Effector memory CD8-positive, alpha-beta T cell (primary cell): Measurements from ENCODE around the gene TP63.
"Not testable (repeated sequence)": the region's sequence is repeated elsewhere in the genome, so short reads cannot be mapped to it uniquely, and the experiment has no call there.

Experiments used
- ATAC-seq: fragments of 150-1000 bp; cut with Tn5 transposase; replicated peaks from 2 replicates; pipeline ENCODE4 v1.10.0; 2021; ENCODE audit warnings: mild to moderate bottlenecking, moderate library complexity
- DNase-seq, 3 experiments: peaks; one replicate each; pipeline ENCODE4 v3.0.0; 2021
- H3K27ac Mint-ChIP-seq, 2 donors: one replicate each; pipeline ENCODE4 v1.8.0; 2022; ENCODE audit warnings: mild to moderate bottlenecking in 2 of 2, mixed read lengths in 2 of 2, moderate library complexity in 2 of 2
- H3K27me3 Mint-ChIP-seq, 2 donors: one replicate each; pipeline ENCODE4 v1.8.0; 2022; ENCODE audit warnings: mixed read lengths in 2 of 2
- H3K36me3 Mint-ChIP-seq: one replicate; pipeline ENCODE4 v1.8.0; 2022; ENCODE audit warnings: mild to moderate bottlenecking, moderate library complexity, mixed read lengths; ENCODE audit not compliant: insufficient read depth
- H3K4me1 Mint-ChIP-seq, 2 donors: one replicate each; pipeline ENCODE4 v1.8.0; 2022; ENCODE audit warnings: low read depth in 2 of 2, mixed read lengths in 2 of 2
- H3K4me3 Mint-ChIP-seq, 2 donors: one replicate each; pipeline ENCODE4 v1.8.0; 2022; ENCODE audit warnings: mild to moderate bottlenecking in 2 of 2, mixed read lengths in 2 of 2, moderate library complexity in 2 of 2
- H3K9me3 Mint-ChIP-seq, 2 donors: one replicate each; pipeline ENCODE4 v1.8.0; 2022; ENCODE audit warnings: mixed read lengths in 2 of 2

Gene TP63

GRCh38 chr3:189632242-189632641 is 1.1 kb downstream of the TP63 start:
- no peaks in the 10 kb centered on the region for H3K9me3 Mint-ChIP-seq
- H3K4me3 Mint-ChIP-seq = no peak overlapping the region
- ATAC-seq = no peak
- DNase-seq = no peak
- H3K27me3 Mint-ChIP-seq = no peaks in the 10 kb centered on the region
- peaks cover 11 to 12% of the 10 kb centered on the region in 2 donors for H3K4me1 Mint-ChIP-seq
- H3K36me3 Mint-ChIP-seq = no peaks in the 10 kb centered on the region
- no peak overlapping the region for H3K27ac Mint-ChIP-seq

- Mint-ChIP-seq H3K4me1 (peaks cover 8 to 12% of the 10 kb centered on the region in 2 donors), H3K9me3 (no peaks in the 10 kb centered on the region), H3K27ac (no peak overlapping the region), H3K36me3 (no peaks in the 10 kb centered on the region), H3K4me3 (no peak overlapping the region), H3K27me3 (no peaks in the 10 kb centered on the region)
- ATAC-seq = no peak
- DNase-seq = no peak
These were observed 4.2 kb downstream of the TP63 start for GRCh38 chr3:189635339-189635738.

- H3K27ac Mint-ChIP-seq = no peak overlapping the region
- DNase-seq (no peak), ATAC-seq (no peak)
- H3K9me3 Mint-ChIP-seq = no peaks in the 10 kb centered on the region
- H3K4me1 Mint-ChIP-seq = peaks cover 5 to 7% of the 10 kb centered on the region in 2 donors
- no peak overlapping the region for H3K4me3 Mint-ChIP-seq
- no peaks in the 10 kb centered on the region for H3K36me3 Mint-ChIP-seq
- H3K27me3 Mint-ChIP-seq = no peaks in the 10 kb centered on the region
These were observed 4.9 kb downstream of the TP63 start for GRCh38 chr3:189636048-189636447.

GRCh38 chr3:189637750-189638149 is 6.6 kb downstream of the TP63 start:
- Mint-ChIP-seq H3K4me1 (no peaks in the 10 kb centered on the region), H3K27me3 (no peaks in the 10 kb centered on the region), H3K4me3 (no peak overlapping the region), H3K27ac (no peak overlapping the region), H3K36me3 (no peaks in the 10 kb centered on the region), H3K9me3 (no peaks in the 10 kb centered on the region)
- no peak for DNase-seq
- ATAC-seq = no peak

- Mint-ChIP-seq H3K27me3 (no peaks in the 10 kb centered on the region), H3K27ac (no peak overlapping the region), H3K9me3 (no peaks in the 10 kb centered on the region), H3K4me1 (no peaks in the 10 kb centered on the region), H3K36me3 (no peaks in the 10 kb centered on the region), H3K4me3 (no peak overlapping the region)
- DNase-seq (no peak), ATAC-seq (no peak)
These were observed 7.3 kb downstream of the TP63 start for GRCh38 chr3:189638276-189639031.

- ATAC-seq (peak; percentile 45), DNase-seq (no peak)
- Mint-ChIP-seq H3K36me3 (no peaks in the 10 kb centered on the region), H3K9me3 (no peaks in the 10 kb centered on the region), H3K27me3 (no peaks in the 10 kb centered on the region), H3K4me1 (no peaks in the 10 kb centered on the region), H3K4me3 (no peak overlapping the region), H3K27ac (no peak overlapping the region)
These were observed 10.6 kb downstream of the TP63 start for GRCh38 chr3:189641776-189642175.

GRCh38 chr3:189646853-189647542 is 15.8 kb downstream of the TP63 start:
- DNase-seq = no peak
- H3K4me3 Mint-ChIP-seq = no peak overlapping the region
- no peak for ATAC-seq
- H3K27ac Mint-ChIP-seq = no peak overlapping the region
- no peaks in the 10 kb centered on the region for H3K36me3 Mint-ChIP-seq
- no peaks in the 10 kb centered on the region for H3K27me3 Mint-ChIP-seq
- peaks cover 0 to 2% of the 10 kb centered on the region in 2 donors for H3K9me3 Mint-ChIP-seq
- no peaks in the 10 kb centered on the region for H3K4me1 Mint-ChIP-seq

GRCh38 chr3:189652042-189652441 is 20.9 kb downstream of the TP63 start:
- DNase-seq (no peak), ATAC-seq (no peak)
- no peak overlapping the region for H3K4me3 Mint-ChIP-seq
- H3K27ac Mint-ChIP-seq = no peak overlapping the region
- peaks cover 0 to 2% of the 10 kb centered on the region in 2 donors for H3K9me3 Mint-ChIP-seq
- no peaks in the 10 kb centered on the region for H3K36me3 Mint-ChIP-seq
- H3K4me1 Mint-ChIP-seq = no peaks in the 10 kb centered on the region
- H3K27me3 Mint-ChIP-seq = no peaks in the 10 kb centered on the region

GRCh38 chr3:189655617-189656016 is 24.4 kb downstream of the TP63 start:
- Mint-ChIP-seq H3K9me3 (peaks cover 0 to 1% of the 10 kb centered on the region in 2 donors), H3K4me3 (no peak overlapping the region)
- no peak for ATAC-seq

GRCh38 chr3:189659571-189659970 is 28.4 kb downstream of the TP63 start:
- H3K36me3 Mint-ChIP-seq = no peaks in the 10 kb centered on the region
- no peaks in the 10 kb centered on the region for H3K9me3 Mint-ChIP-seq
- no peaks in the 10 kb centered on the region for H3K4me1 Mint-ChIP-seq
- no peak overlapping the region for H3K4me3 Mint-ChIP-seq
- H3K27ac Mint-ChIP-seq = no peak overlapping the region
- ATAC-seq (no peak), DNase-seq (no peak)
- no peaks in the 10 kb centered on the region for H3K27me3 Mint-ChIP-seq

More at GRCh38 chr3:189655617-189656016, 24.4 kb downstream of the TP63 start:
- Mint-ChIP-seq H3K27ac (no peak overlapping the region), H3K36me3 (no peaks in the 10 kb centered on the region), H3K27me3 (no peaks in the 10 kb centered on the region), H3K4me1 (no peaks in the 10 kb centered on the region)
- DNase-seq = no peak

GRCh38 chr3:189664311-189664710 is 33.1 kb downstream of the TP63 start:
- H3K27me3 Mint-ChIP-seq = no peaks in the 10 kb centered on the region
- no peak for DNase-seq
- H3K4me1 Mint-ChIP-seq = no peaks in the 10 kb centered on the region
- H3K9me3 Mint-ChIP-seq = no peaks in the 10 kb centered on the region
- no peaks in the 10 kb centered on the region for H3K36me3 Mint-ChIP-seq
- ATAC-seq = no peak
- H3K4me3 Mint-ChIP-seq = no peak overlapping the region
- H3K27ac Mint-ChIP-seq = no peak overlapping the region

GRCh38 chr3:189672346-189672745 is 41.2 kb downstream of the TP63 start:
- H3K4me3 Mint-ChIP-seq, H3K27me3 Mint-ChIP-seq, H3K36me3 Mint-ChIP-seq, DNase-seq, H3K27ac Mint-ChIP-seq, ATAC-seq, H3K9me3 Mint-ChIP-seq, H3K4me1 Mint-ChIP-seq: not testable (repeated sequence)

- no peak for ATAC-seq
- H3K9me3 Mint-ChIP-seq = no peaks in the 10 kb centered on the region
- H3K4me3 Mint-ChIP-seq = no peak overlapping the region
- peaks cover 0 to 9% of the 10 kb centered on the region in 2 donors for H3K27me3 Mint-ChIP-seq
- H3K36me3 Mint-ChIP-seq = no peaks in the 10 kb centered on the region
- no peak for DNase-seq
- H3K4me1 Mint-ChIP-seq = no peaks in the 10 kb centered on the region
- H3K27ac Mint-ChIP-seq = no peak overlapping the region
These were observed 42.3 kb downstream of the TP63 start for GRCh38 chr3:189673535-189673934.

GRCh38 chr3:189674249-189674913 is 43.2 kb downstream of the TP63 start:
- H3K4me1 Mint-ChIP-seq = no peaks in the 10 kb centered on the region
- H3K27ac Mint-ChIP-seq = no peak overlapping the region
- DNase-seq (no peak), ATAC-seq (no peak)
- H3K36me3 Mint-ChIP-seq = no peaks in the 10 kb centered on the region
- H3K9me3 Mint-ChIP-seq = no peaks in the 10 kb centered on the region
- peaks cover 0 to 9% of the 10 kb centered on the region in 2 donors for H3K27me3 Mint-ChIP-seq
- no peak overlapping the region for H3K4me3 Mint-ChIP-seq
